Karpas-422 (cell line): ENCODE measurements around the gene GPR31. TPM values are rescaled to one million over a fixed set of nuclear protein-coding genes. Genes with fewer than 3 reads are reported as not detected.
"Not testable (repeated sequence)": the region's sequence is repeated elsewhere in the genome, so short reads cannot be mapped to it uniquely, and the experiment has no call there.

Experiments used
- DNase-seq: peaks from one replicate; pipeline ENCODE4 v3.0.0-alpha.2; 2015
- H2AFZ ChIP-seq: fragments of 200-600 bp; sonication (generic); 2 replicates; pipeline ENCODE4 v1.6.1; 2014; ENCODE audit warnings: antibody characterized with exemption, low read length, mixed read lengths
- H3K27ac ChIP-seq: fragments of 200-600 bp; sonication (generic); 2 replicates; pipeline ENCODE4 v1.5.1; 2014; ENCODE audit warnings: mild to moderate bottlenecking, low read length, moderate library complexity
- H3K27me3 ChIP-seq: fragments of 200-600 bp; sonication (generic); 2 replicates; pipeline ENCODE4 v1.6.1; 2014; ENCODE audit warnings: low read length, mixed read lengths
- H3K36me3 ChIP-seq: fragments of 200-600 bp; sonication (generic); 2 replicates; pipeline ENCODE4 v1.6.1; 2014; ENCODE audit warnings: low read length, mixed read lengths; ENCODE audit not compliant: insufficient read depth
- H3K4me1 ChIP-seq: fragments of 200-600 bp; sonication (generic); 2 replicates; pipeline ENCODE4 v1.6.1; 2014; ENCODE audit warnings: mild to moderate bottlenecking, low read length, mixed read lengths
- H3K4me2 ChIP-seq: fragments of 200-600 bp; sonication (generic); 2 replicates; pipeline ENCODE4 v1.6.1; 2014; ENCODE audit warnings: low read length, low read depth, mild to moderate bottlenecking; ENCODE audit not compliant: poor library complexity, severe bottlenecking
- H3K4me3 ChIP-seq: fragments of 200-600 bp; sonication (generic); 2 replicates; pipeline ENCODE4 v1.5.1; 2014; ENCODE audit warnings: mild to moderate bottlenecking, antibody characterized with exemption, low read length, mixed read lengths
- H3K79me2 ChIP-seq: fragments of 200-600 bp; sonication (generic); 2 replicates; pipeline ENCODE4 v1.6.1; 2014; ENCODE audit warnings: mild to moderate bottlenecking, low read length, mixed read lengths
- H3K9ac ChIP-seq: fragments of 200-600 bp; sonication (generic); 2 replicates; pipeline ENCODE4 v1.6.0; 2014; ENCODE audit warnings: low read length
- H3K9me2 ChIP-seq: fragments of 200-600 bp; sonication (generic), shearing (Covaris generic); replicated peaks from 2 replicates; pipeline ENCODE4 v1.6.0; 2014; ENCODE audit warnings: mild to moderate bottlenecking, low read length, moderate library complexity; ENCODE audit not compliant: insufficient read depth
- H3K9me3 ChIP-seq: fragments of 300-700, 200-600 bp; sonication (generic); 2 replicates; pipeline ENCODE4 v1.6.1; 2014; ENCODE audit warnings: low read length, mixed read lengths
- H4K20me1 ChIP-seq: fragments of 200-600 bp; sonication (generic); 2 replicates; pipeline ENCODE4 v1.6.1; 2014; ENCODE audit warnings: mild to moderate bottlenecking, antibody characterized with exemption, low read length, low read depth; ENCODE audit not compliant: insufficient read depth
- total RNA-seq: library from RNA; depleted of rRNA; stranded (reverse); fragments of >200 nt; shearing (Covaris generic); gene quantifications from 2 replicates; pipeline ENCODE4 v1.2.3, GENCODE V29; 2014; ENCODE audit warnings: low replicate concordance

Gene GPR31
- total RNA-seq, 1 experiment from 2014 or later, result not detected

DNA sequence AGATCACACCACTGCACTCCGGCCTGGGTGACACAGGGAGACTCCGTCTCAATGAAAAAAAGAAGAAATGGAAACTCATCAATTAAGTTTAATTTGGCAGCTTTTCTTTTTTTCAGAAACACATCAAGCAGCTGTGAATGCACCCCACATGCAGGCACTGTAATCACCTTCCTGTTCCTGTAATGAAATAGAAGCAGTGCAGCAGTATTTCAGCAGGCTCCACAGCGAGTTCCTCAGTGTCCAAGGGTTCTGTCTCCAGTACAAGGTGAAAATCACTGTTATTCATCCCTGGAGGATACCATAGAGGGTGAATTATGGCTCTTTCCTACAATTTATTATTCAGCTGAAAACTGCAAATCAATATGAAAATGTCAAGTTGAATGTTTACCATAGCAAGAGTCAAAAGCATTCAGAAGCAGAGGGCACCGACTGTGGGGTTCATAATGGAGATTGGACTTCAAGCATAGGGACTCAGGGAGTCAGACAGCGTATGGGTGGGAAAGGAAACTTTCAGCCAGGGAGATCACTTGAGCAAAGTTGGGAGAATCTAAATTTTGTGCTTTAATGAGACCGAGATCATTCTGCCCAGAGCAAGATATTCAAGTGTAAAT, 35.8 kb upstream of the GPR31 start:
- H3K36me3 ChIP-seq, H3K9me3 ChIP-seq, H3K27ac ChIP-seq, H3K4me2 ChIP-seq, H3K4me3 ChIP-seq, H3K9me2 ChIP-seq, H2AFZ ChIP-seq, H4K20me1 ChIP-seq, H3K4me1 ChIP-seq, H3K79me2 ChIP-seq, DNase-seq, H3K27me3 ChIP-seq, H3K9ac ChIP-seq: not testable (repeated sequence)

DNA sequence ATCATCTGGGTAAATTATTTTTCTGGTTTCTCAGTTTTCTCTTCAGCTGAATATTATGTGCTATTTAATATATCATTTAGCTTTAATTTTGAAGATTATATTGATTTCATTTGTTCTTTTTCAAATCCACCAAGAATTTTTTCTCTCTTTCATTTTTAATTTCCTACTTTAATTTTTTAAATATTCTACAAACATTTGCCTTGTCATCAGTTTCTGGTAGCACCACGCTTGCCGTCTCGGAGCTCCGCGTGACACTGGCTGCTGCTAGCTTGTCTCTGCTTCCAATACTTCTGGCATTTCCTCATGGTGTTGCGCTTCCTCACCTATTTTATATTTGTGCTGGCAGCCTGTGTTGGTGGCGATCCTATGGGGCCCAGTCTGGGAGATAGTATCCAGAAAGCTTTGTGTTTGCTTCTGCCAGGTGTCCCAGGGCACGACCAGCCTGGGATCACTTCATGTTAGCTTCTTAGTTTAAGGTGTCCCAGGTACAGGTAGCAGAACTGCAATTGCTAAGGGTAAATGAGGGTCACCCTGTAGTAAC, 33.3 kb upstream of the GPR31 start:
- H3K4me3 ChIP-seq, H4K20me1 ChIP-seq, H3K27ac ChIP-seq, H3K27me3 ChIP-seq, H3K4me1 ChIP-seq, H3K9me3 ChIP-seq, DNase-seq, H3K9me2 ChIP-seq, H2AFZ ChIP-seq, H3K4me2 ChIP-seq, H3K79me2 ChIP-seq, H3K36me3 ChIP-seq, H3K9ac ChIP-seq: not testable (repeated sequence)

DNA sequence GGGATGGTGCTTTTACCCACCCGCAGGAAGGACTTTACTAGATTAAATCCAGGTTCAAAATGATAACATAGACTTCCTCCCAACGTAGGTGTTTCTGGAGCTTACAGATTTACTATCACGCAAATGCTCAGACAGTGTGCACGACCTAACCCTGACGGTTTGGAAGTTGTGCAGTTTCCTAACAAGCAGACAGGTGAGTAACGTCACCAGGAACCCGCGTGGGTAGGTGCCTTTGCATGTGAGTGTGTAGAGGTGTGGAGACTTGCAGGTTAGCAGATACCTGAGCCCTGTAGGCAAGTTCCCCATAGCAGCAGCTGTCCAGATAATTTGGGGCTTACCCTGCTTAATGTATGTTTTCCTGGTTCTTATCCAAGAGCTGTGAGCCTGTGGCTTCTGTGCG, 29.5 kb upstream of the GPR31 start:
- not testable (repeated sequence) for H3K9me2 ChIP-seq, H3K9ac ChIP-seq, H3K9me3 ChIP-seq, H3K36me3 ChIP-seq, H3K27ac ChIP-seq, H4K20me1 ChIP-seq, H3K4me3 ChIP-seq, H3K4me2 ChIP-seq, DNase-seq, H2AFZ ChIP-seq, H3K4me1 ChIP-seq, H3K27me3 ChIP-seq, H3K79me2 ChIP-seq

DNA sequence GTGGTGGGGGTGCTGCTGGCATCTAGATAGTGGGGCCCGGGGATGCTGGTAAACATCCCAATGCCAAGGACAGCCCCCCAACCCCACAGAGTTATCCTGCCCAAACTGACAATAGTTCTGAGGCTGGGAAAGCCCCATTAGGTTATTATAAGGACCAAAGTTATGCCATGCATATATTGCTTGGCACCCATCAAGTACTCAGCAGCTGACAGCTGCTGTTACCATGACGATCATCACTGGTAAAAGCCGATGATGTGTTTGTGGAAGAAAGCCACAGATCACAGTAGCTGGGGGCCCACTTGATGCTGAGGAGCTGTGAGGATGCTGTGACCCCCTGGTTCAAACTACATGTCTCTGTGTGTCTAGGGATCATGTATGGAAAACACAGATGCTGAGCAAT, 27.3 kb upstream of the GPR31 start:
- not testable (repeated sequence) for H3K9ac ChIP-seq

DNA sequence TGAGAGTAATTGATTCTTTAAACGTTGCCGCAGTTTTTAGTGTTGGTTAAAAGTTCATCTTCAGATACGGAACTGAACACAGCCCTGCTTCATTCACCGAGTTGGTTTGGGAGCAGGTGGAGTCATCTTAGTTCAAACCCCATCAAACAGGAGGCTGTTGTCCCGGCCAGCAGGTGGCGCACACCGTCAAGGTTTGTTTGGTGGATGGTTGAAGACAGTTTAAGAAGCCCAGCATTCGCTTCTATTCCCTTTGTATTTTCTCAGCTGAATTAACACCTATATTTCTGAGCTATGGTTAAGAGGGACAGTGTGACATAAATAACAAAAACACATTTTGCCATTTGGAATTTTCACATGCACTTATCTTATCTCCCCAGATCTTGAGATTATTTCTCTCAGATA, 25.1 kb upstream of the GPR31 start:
- not testable (repeated sequence) for H3K27me3 ChIP-seq, H3K4me1 ChIP-seq, H3K9me3 ChIP-seq, DNase-seq, H3K27ac ChIP-seq, H4K20me1 ChIP-seq, H2AFZ ChIP-seq, H3K79me2 ChIP-seq, H3K36me3 ChIP-seq, H3K9ac ChIP-seq, H3K4me2 ChIP-seq, H3K9me2 ChIP-seq, H3K4me3 ChIP-seq

More for the DNA sequence above, 27.3 kb upstream of the GPR31 start:
- H2AFZ ChIP-seq, H3K9me3 ChIP-seq, H3K27me3 ChIP-seq, DNase-seq, H3K4me2 ChIP-seq, H3K9me2 ChIP-seq, H3K27ac ChIP-seq, H3K4me3 ChIP-seq, H4K20me1 ChIP-seq, H3K79me2 ChIP-seq, H3K4me1 ChIP-seq, H3K36me3 ChIP-seq: not testable (repeated sequence)

DNA sequence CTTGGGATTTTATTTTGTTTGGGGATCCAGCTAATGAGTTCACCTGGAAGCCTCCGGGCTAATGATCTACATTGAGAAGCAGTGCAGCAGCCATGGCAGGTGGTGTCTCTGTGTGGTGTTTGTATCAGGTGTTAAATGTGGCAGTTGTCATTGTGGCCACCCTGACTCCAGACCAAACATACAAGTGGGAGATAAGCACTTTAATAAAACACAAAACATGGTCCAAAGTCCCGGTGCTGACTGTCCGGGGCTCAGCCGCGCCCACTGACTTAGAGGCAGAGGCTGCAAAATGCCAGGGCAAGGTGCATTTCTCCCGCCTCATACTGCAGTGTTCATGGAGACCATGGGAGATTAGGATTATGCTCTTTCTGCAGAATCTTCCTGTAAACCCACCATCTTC, 23.6 kb upstream of the GPR31 start:
- not testable (repeated sequence) for H3K27me3 ChIP-seq, H3K9me3 ChIP-seq, DNase-seq, H3K4me1 ChIP-seq, H3K36me3 ChIP-seq, H3K4me3 ChIP-seq, H3K9me2 ChIP-seq, H4K20me1 ChIP-seq, H3K79me2 ChIP-seq, H2AFZ ChIP-seq, H3K4me2 ChIP-seq, H3K27ac ChIP-seq, H3K9ac ChIP-seq

DNA sequence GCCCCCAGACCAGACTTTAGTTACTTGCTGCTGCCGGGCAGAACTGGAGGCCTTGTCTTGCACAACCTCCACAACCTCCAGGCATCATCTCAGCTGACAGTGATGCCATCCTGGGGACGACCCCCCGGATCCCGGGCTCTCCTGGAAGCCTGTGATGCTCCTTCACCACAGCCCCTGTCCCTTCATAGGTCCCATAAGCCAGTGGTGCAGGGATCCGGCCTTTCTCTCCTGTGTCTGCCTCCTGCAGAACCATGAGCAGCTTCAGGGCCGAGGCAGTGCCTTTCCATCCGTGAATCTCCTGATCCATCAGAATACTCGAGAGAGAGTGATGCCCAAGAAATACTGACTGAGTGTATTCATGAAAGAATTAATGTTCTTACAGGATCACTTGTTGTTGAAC, 22.3 kb upstream of the GPR31 start:
- not testable (repeated sequence) for DNase-seq, H2AFZ ChIP-seq, H3K4me2 ChIP-seq, H3K9ac ChIP-seq, H4K20me1 ChIP-seq, H3K36me3 ChIP-seq, H3K27ac ChIP-seq, H3K4me1 ChIP-seq, H3K9me3 ChIP-seq, H3K27me3 ChIP-seq, H3K4me3 ChIP-seq, H3K9me2 ChIP-seq, H3K79me2 ChIP-seq

DNA sequence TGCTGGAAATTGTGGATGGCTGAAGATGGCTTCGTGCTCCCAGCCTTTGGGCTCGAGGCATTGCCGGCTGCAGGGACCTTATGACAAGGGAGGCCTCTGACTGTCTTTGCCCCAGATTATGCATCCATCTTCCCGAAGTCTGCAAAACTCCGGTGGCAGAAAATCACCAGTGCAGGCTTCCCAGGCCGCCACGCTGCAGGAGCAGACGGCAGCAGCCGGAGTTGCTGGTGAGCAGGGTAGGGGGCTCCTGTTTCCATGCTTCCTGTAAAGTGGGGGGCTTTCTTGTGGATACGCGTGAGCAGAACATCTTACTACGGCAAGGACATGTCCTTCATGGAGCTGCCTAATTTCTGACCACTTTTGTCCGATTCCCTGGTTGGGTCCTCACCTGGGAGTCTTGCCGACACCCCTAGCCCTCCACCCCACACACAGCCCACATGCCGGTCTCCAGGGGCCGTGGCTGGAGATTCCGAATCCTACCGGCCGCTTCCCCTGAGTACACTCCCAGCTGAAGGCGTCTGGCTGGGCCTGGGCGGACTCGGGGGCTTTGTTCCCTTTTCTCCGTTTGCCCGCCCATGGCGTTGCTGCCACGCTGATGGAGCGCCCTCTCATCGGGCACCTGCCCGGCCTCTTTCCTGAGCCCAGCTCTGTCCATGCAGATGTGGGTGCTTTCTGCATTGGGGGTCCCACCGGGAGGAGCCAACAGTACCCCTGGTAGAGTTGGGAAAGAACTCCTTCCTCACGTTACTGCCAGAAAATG, 21.3 kb upstream of the GPR31 start:
- not testable (repeated sequence) for H3K9ac ChIP-seq, H3K4me2 ChIP-seq, H2AFZ ChIP-seq, H3K36me3 ChIP-seq, H3K27me3 ChIP-seq, H3K4me3 ChIP-seq, H3K27ac ChIP-seq, H3K4me1 ChIP-seq, H3K9me3 ChIP-seq, H3K79me2 ChIP-seq, H3K9me2 ChIP-seq, H4K20me1 ChIP-seq
- DNase-seq, result peak; percentile 12
